Ascending aorta (tissue), 2 donors: ENCODE data around the gene TSHZ1. TPM values are rescaled to one million over a fixed set of nuclear protein-coding genes. Genes with fewer than 3 reads are reported as not detected.
"Not testable (repeated sequence)": the region's sequence is repeated elsewhere in the genome, so short reads cannot be mapped to it uniquely, and the experiment has no call there.

Experiments used
- DNase-seq, 2 donors: peaks; one replicate each; pipeline ENCODE4 v3.0.0-alpha.2; 2019; ENCODE audit warnings: low spot score in 2 of 2
- H3K27ac ChIP-seq, 2 donors: fragments of 200-600 bp; sonication (generic); one replicate each; pipeline ENCODE4 v1.5.1; 2016 to 2017; ENCODE audit warnings: mild to moderate bottlenecking in 1 of 2
- H3K27me3 ChIP-seq: fragments of 200-600 bp; sonication (generic); one replicate; pipeline ENCODE4 v1.5.1; 2017
- H3K36me3 ChIP-seq, 2 donors: fragments of 200-600 bp; sonication (generic); one replicate each; pipeline ENCODE4 v1.5.1; 2016
- H3K4me1 ChIP-seq, 2 donors: fragments of 200-600 bp; sonication (generic); one replicate each; pipeline ENCODE4 v1.5.1; 2016 to 2017; ENCODE audit warnings: mild to moderate bottlenecking in 1 of 2
- H3K4me3 ChIP-seq, 2 donors: fragments of 200-600 bp; sonication (generic); one replicate each; pipeline ENCODE4 v1.5.1; 2016 to 2017; ENCODE audit warnings: mild to moderate bottlenecking in 1 of 2
- H3K9me3 ChIP-seq, 2 donors: fragments of 200-600 bp; sonication (generic); one replicate each; pipeline ENCODE4 v1.5.1; 2016
- intact Hi-C: fragments of 100-400 bp; cut with DNase I; formaldehyde crosslinking; loops from one replicate; pipeline ENCODE4 v1.15.1; 2023
- total RNA-seq: library from RNA; depleted of rRNA; stranded (reverse); fragments of >200 nt; gene quantifications from one replicate; pipeline ENCODE4 v1.1.0, GENCODE V29; 2016
- TF ChIP-seq, protein P1 (sequence below), 3 experiments: fragments of 200-600 bp in 2 of 3; fragments of 450-650 bp in 1 of 3; sonication (generic) in 2 of 3; IDR thresholded peaks; one replicate each; pipeline ENCODE4 v1.5.1; 2016 to 2019; ENCODE audit warnings: antibody characterized with exemption in 3 of 3, mild to moderate bottlenecking in 1 of 3, moderate library complexity in 1 of 3

TSHZ1 gene
- total RNA-seq, 1 donor from 2014 or later: 13.3 TPM

DNA sequence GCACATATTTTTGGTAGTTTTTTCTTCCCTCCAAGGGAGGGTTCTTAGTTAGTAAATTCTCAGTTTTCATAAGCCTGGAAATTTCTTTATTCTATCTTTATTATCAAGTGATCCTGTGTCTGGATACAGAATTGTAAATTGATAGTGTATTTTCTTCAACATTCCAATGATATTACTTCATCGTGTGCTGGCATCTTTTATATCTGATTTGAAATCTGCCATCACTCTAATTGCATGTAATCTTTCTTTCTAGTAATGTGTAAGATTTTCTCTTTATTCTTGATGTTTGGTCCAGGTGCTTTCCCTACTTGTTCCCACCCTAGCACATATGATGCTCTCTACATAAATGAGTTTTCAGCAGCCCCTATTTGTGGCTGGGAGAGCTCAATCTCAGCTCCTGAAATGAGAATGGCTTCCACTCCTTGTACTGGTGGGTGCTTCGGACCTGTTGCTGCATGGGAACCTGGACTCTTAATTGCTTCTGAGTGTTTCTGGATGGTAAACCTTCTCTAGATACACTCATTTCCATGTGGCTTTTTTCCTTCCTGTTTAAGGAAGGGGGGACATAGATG is 114.2 kb downstream of the TSHZ1 start:
- TF ChIP-seq, protein P1, sequence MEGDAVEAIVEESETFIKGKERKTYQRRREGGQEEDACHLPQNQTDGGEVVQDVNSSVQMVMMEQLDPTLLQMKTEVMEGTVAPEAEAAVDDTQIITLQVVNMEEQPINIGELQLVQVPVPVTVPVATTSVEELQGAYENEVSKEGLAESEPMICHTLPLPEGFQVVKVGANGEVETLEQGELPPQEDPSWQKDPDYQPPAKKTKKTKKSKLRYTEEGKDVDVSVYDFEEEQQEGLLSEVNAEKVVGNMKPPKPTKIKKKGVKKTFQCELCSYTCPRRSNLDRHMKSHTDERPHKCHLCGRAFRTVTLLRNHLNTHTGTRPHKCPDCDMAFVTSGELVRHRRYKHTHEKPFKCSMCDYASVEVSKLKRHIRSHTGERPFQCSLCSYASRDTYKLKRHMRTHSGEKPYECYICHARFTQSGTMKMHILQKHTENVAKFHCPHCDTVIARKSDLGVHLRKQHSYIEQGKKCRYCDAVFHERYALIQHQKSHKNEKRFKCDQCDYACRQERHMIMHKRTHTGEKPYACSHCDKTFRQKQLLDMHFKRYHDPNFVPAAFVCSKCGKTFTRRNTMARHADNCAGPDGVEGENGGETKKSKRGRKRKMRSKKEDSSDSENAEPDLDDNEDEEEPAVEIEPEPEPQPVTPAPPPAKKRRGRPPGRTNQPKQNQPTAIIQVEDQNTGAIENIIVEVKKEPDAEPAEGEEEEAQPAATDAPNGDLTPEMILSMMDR (IDR thresholded peaks at IDR 0.05): no peak
- H3K36me3 ChIP-seq: no peaks in the 10 kb centered on the region
- intact Hi-C loops: no loop called here
- H3K9me3 ChIP-seq: peaks cover 0 to 17% of the 10 kb centered on the region in 2 donors
- H3K27ac ChIP-seq: no peak overlapping the region
- H3K27me3 ChIP-seq: no peaks in the 10 kb centered on the region
- no peak overlapping the region for H3K4me3 ChIP-seq
- no peaks in the 10 kb centered on the region for H3K4me1 ChIP-seq
- no peak for DNase-seq

GRCh38 chr18:75329753-75330152 is 119.2 kb downstream of the TSHZ1 start:
- H3K4me1 ChIP-seq, DNase-seq, H3K4me3 ChIP-seq, H3K36me3 ChIP-seq, intact Hi-C loops, H3K27me3 ChIP-seq, H3K27ac ChIP-seq: not testable (repeated sequence)
- H3K9me3 ChIP-seq: peaks cover 0 to 17% of the 10 kb centered on the region in 2 donors

GRCh38 chr18:75330308-75330707 is 119.7 kb downstream of the TSHZ1 start:
- no peak for DNase-seq
- intact Hi-C loops: no loop called here
- H3K36me3 ChIP-seq: no peaks in the 10 kb centered on the region
- TF ChIP-seq, protein P1 (IDR thresholded peaks at IDR 0.05): no peak
- H3K9me3 ChIP-seq: peaks cover 0 to 17% of the 10 kb centered on the region in 2 donors
- no peak overlapping the region for H3K27ac ChIP-seq
- H3K4me1 ChIP-seq: no peaks in the 10 kb centered on the region
- no peak overlapping the region for H3K4me3 ChIP-seq
- no peaks in the 10 kb centered on the region for H3K27me3 ChIP-seq

GRCh38 chr18:75334869-75335268 is 124.3 kb downstream of the TSHZ1 start:
- DNase-seq: no peak
- Histone ChIP-seq H3K9me3 (no peaks in the 10 kb centered on the region), H3K4me3 (no peak overlapping the region), H3K27me3 (no peaks in the 10 kb centered on the region), H3K4me1 (no peaks in the 10 kb centered on the region), H3K36me3 (no peaks in the 10 kb centered on the region), H3K27ac (no peak overlapping the region)
- intact Hi-C loops: no loop called here
- TF ChIP-seq, protein P1 (IDR thresholded peaks at IDR 0.05): no peak

DNA sequence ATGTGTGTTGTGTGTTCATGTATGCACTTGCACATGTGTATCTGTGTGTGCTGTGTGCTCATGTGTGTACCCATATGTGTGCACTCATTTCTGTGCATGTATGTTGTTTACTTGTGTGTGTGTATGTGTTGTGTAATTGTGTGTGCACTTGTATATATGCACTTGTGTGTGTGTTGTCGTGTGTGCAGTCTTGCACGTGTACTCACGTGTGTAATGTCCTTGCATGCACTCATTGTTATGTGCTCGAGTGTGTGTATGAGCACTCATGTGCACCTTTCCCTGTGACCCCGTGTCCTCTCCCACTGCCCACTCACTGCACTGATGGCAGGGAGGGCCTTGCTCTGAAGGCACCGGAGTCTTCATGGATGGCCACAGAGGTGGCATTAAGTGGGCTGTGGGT is 124.9 kb downstream of the TSHZ1 start:
- Histone ChIP-seq H3K4me1 (no peaks in the 10 kb centered on the region), H3K9me3 (no peaks in the 10 kb centered on the region), H3K4me3 (no peak overlapping the region), H3K36me3 (no peaks in the 10 kb centered on the region), H3K27ac (no peak overlapping the region), H3K27me3 (no peaks in the 10 kb centered on the region)
- TF ChIP-seq, protein P1 (IDR thresholded peaks at IDR 0.05): no peak
- no peak for DNase-seq
- intact Hi-C loops: no loop called here

GRCh38 chr18:75336767-75337166 is 126.2 kb downstream of the TSHZ1 start:
- Histone ChIP-seq H3K27ac (no peak overlapping the region), H3K36me3 (no peaks in the 10 kb centered on the region), H3K4me1 (no peaks in the 10 kb centered on the region), H3K9me3 (no peaks in the 10 kb centered on the region), H3K27me3 (no peaks in the 10 kb centered on the region), H3K4me3 (no peak overlapping the region)
- TF ChIP-seq, protein P1 (IDR thresholded peaks at IDR 0.05): no peak
- intact Hi-C loops: no loop called here
- no peak for DNase-seq
